HG03175 (cell line): ENCODE results near the gene COG1.

Experiments
- ATAC-seq: cut with Tn5 transposase; IDR thresholded peaks from one replicate; pipeline ENCODE4 v1.9.1; 2021; ENCODE audit warnings: mild to moderate bottlenecking, moderate library complexity; ENCODE audit not compliant: unreplicated experiment

COG1 gene

GRCh38 chr17:73197161-73197560 lies 4.3 kb downstream of the COG1 start:
- ATAC-seq: no peak

- no peak for ATAC-seq
Measured at GRCh38 chr17:73198201-73198929, 5.5 kb downstream of the COG1 start.

GRCh38 chr17:73198930-73199260 lies 6.0 kb downstream of the COG1 start:
- ATAC-seq: no peak

GRCh38 chr17:73199751-73200317 lies 7.0 kb downstream of the COG1 start:
- ATAC-seq: no peak

DNA sequence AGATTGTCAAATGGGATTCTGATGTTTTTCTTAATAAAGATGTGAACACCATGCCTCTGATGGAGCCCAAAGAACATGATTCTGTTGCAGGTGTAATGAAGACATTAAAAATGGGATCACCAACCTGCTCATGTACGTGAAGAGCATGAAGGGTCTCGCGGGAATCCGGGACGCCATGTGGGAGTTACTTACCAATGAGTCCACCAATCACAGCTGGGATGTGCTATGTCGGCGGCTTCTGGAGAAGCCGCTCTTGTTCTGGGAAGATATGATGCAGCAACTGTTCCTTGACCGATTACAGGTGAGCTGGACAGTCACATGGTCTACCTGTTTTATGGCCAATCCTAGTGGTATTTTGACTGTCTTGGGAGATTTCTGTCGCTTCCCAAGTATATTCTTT lies 7.6 kb downstream of the COG1 start:
- no peak for ATAC-seq

- ATAC-seq: no peak
Measured at GRCh38 chr17:73201215-73202069, 8.6 kb downstream of the COG1 start.

- ATAC-seq: no peak
Measured at GRCh38 chr17:73203135-73203787, 10.4 kb downstream of the COG1 start.

DNA sequence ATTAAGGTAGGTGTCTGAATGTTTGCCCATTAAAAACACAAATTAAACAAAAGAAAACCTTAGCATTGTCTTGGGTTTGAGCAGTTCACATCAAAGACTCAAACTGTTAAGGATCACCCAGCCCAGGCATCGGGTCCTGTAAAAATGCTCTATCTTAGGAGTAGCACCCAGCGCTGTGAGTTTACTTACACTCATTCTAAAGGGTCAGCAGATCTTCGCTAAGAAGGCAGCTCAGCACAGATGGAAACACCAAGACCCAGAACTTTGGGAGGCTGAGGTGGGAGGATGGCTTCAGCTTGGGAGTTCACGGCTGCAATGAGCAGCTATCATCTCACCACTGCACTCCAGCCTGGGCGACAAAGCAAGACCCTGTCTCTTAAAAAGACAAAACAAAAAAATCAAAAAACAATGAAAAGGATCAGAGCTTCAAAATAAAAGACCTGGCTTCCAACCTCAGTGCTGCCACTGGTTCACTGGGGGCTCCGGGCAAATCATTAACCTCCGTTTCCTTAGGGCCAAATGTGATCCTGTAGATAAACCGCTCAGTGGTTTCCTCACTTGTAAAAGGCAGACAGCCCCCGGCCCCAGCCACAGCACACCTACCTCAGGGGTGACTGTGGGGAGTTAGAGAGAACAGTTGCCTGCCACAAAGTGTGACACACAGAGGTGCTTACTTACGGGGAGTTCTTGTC lies 11.1 kb downstream of the COG1 start:
- ATAC-seq: no peak

DNA sequence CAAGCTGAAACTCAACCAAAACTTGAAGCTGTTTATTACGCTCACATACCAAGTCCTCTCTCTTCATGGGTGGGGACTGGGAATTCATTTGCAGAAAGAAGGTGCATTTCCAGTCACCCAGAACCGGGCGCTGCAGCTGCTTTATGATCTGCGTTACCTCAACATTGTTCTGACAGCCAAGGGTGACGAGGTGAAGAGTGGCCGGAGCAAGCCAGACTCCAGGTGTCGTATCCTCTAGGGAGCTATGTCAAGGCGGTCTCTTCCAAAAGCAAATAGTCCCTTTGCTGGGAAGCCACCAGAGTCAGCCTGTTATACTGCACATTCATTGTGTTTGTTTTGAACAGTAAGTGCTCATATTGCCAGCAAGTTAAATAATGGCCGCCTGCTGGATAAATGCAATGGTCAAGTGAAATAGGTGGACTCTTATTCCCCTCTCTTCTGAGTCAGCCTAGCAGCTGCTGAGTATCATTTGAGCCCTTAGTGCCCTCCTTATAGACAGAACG lies 12.7 kb downstream of the COG1 start:
- ATAC-seq: no peak

GRCh38 chr17:73208139-73208827 lies 15.4 kb downstream of the COG1 start:
- ATAC-seq: no peak

GRCh38 chr17:73209436-73209835 lies 16.6 kb downstream of the COG1 start:
- no peak for ATAC-seq

DNA sequence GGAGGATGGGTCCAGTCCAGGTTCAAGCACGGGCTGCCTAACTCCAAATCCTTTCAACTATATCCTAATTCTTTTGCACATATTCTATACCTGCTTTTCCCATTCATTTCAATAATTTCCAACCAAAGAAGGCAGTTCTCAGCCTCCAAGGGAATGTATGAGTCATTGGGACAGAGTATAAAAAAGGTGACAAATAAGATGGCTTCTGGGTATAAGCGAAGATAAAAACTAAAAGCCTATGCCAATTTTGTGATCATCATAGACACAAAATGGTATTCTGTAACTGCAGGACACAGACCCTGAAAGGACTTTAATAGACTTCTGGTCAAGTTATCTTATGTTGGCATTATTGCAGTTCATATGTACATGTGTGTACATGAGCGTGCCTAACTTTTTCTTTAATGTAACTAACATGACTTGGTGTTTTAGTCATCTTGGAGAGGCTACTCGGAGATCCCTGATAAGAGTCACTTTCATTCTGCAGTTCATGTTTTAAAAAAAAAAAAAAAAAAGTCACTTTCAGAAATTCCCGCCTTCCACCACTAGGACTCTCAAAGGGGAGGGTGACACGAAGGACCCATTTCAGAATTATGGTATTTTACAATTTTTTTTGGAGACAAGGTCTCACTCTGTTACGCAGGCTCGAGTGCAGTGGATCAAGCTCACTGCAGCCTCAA lies 17.3 kb downstream of the COG1 start:
- ATAC-seq: no peak

DNA sequence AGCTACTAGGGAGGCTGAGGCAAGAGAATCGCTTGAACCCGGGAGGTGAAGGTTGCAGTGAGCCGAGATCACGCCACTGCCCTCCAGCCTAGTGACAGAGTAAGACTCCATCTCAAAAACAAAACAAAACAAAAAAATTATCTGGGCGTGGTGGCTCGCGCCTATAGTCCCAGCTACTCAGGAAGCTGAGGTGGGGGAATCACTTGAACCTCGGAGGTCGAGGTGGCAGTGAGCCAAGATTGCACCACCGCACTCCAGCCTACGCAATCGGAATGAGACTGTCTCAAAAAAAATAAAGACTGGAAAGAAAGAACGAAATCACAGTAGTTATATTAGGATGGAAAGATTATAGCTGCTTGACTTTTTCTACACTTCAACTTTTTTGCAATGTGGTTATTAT lies 18.9 kb downstream of the COG1 start:
- no peak for ATAC-seq

DNA sequence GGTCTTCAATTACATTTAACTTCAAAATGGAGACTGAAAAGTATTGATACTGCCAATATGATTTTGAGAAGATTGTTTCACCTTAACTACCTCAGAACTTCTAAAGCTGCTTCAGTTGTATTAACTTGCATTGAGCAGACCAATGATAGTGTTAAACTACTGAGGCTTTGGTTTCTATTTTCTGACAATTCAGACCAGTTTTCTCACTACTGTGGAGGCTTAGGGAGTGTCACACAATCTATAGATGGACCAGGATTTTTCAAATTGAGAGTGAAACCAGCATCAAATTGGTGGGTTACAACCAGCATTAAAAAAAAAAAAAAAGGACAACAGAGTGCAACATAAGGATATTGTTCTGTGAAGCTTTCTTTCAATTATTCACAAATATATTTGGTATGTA lies 21.2 kb downstream of the COG1 start:
- no peak for ATAC-seq

- ATAC-seq: no peak
Measured at GRCh38 chr17:73214851-73215250, 22.0 kb downstream of the COG1 start.

- no peak for ATAC-seq
Measured at GRCh38 chr17:73215447-73215846, 22.6 kb downstream of the COG1 start.

DNA sequence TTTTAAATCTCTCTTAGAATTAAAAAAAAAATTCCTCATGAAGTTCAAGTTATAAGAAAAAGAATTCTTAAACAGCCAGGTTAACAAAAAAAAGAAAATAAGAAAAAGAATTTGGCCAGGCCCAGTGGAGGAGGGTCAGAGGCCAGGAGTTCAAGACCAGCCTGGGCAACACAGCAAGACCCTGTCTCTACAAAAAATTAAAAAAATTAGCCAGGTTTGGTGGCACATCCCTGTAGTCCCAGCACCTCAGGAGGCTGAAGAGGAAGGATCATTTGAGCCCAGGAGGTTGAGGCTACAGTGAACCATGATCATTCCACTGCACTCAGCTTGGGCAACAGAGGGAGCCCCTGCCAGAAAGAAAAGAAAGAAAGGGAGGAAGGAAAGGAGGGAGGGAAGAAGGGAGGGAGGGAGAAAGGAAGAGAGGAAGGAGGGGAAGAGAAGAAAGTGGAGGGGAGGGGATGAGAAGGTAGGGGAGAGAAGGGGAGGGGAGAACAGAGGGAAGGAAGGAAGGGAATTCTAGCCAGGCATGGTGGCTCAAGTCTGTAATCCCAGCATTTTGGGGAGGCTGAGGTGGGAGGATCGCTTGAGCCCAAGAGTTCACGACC lies 30.9 kb downstream of the COG1 start:
- no peak for ATAC-seq

DNA sequence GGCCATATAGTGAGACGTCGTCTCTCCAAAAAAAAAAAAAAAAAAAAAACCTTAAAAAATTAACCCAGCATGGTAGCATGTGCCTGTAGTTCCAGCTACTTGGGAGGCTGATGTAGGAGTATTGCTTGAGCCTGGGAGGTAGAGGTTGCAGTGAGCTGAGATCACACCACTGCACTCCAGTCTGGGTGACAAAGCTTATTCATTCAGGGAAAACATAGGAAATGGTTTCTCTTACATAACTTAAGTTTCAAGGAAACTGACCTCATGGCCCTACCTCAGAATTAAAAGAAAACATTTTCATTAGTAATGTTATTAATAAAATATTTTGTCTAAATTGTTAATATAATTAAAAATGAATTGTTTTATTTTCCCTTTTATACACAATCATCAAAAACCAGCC lies 31.4 kb downstream of the COG1 start:
- no peak for ATAC-seq

DNA sequence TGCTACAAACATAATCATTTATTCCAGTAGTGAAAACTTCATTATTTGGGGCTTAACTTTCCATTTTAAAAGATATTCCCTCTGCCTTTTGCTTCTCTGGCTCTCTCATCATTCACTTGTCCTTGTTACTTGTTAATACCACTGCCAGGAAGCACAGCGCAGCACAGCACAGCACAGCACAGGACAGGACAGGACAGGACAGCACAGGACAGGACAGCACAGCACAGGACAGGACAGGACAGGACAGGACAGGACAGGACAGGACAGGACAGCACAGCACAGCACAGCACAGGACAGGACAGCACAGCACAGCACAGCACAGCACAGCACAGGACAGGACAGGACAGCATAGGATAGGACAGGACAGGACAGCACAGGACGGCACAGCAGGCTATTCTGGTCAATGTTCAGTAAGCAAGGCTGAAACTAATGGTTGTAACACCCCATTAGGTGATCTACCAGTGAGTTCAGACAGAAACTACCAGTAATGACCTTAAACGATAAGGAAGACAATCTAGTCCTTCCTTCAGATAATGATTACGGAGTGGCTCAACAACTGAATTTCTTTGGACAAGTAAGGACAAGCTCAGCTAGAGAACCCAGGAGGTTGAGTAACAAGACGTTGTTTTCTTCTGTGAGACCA lies 31.9 kb downstream of the COG1 start:
- ATAC-seq: no peak
